ENCODE results near the gene SELENON. TPM values are rescaled to one million over a fixed set of nuclear protein-coding genes. Genes with fewer than 3 reads are reported as not detected.
A peak's percentile ranks its signal among the peaks of the same experiment; 100 is the strongest.

Gene SELENON
- total RNA-seq, 6 experiments from 2014 or later, result 11.9 to 21.8 (median 17.8) TPM

DNA sequence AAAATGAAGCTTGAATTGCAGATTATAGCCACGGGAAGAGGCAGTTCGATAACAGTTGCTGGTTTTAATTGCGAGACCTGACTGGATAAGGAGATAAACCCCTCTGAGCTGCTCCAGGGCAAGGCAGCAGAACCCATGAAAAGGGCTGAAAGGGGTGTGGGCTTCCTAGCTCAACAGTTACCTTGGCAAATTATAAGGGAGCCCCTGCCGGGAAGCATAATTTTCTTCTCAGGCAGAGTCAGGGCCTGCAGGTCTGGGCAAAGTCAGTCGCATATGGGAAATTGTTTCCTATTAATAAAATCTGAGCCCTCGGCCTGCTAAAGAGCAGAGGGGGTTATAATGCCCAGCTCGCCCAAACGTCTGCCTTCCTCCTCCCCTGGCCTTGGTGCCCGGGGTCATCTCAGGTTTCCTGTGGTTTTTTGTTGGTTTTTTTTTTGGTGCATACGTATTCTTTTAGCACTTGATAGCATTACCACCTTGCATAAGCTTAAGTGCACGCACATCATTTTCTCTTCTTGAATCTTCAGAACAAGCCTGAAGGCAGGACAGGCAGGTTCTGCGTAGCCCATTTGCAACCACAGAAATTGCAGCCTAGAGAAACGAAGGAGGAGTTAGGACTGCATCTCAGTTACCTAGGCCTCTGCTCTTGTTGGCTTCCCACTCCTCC is 33.9 kb upstream of the SELENON start:
- Histone ChIP-seq H3K36me3 (no peaks in the 10 kb centered on the region), H3K4me1 (peaks cover 0 to 9% (median 4%) of the 10 kb centered on the region in 4 donors), H3K9me3 (no peaks in the 10 kb centered on the region), H3K4me3 (no peak overlapping the region), H3K27ac (no peak overlapping the region), H3K27me3 (no peaks in the 10 kb centered on the region)
- DNase-seq (no peak), ATAC-seq (no peak)
- intact Hi-C loops (cut with DNase I), result no loop called here
- TF ChIP-seq, protein P1, sequence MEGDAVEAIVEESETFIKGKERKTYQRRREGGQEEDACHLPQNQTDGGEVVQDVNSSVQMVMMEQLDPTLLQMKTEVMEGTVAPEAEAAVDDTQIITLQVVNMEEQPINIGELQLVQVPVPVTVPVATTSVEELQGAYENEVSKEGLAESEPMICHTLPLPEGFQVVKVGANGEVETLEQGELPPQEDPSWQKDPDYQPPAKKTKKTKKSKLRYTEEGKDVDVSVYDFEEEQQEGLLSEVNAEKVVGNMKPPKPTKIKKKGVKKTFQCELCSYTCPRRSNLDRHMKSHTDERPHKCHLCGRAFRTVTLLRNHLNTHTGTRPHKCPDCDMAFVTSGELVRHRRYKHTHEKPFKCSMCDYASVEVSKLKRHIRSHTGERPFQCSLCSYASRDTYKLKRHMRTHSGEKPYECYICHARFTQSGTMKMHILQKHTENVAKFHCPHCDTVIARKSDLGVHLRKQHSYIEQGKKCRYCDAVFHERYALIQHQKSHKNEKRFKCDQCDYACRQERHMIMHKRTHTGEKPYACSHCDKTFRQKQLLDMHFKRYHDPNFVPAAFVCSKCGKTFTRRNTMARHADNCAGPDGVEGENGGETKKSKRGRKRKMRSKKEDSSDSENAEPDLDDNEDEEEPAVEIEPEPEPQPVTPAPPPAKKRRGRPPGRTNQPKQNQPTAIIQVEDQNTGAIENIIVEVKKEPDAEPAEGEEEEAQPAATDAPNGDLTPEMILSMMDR (IDR thresholded peaks at IDR 0.05), result no peak
- TF ChIP-seq POLR2A (IDR thresholded peaks at IDR 0.05), result no peak
- 71% methylated on average over 11 of the region's 13 CpGs for WGBS (ENCODE audit: insufficient coverage, low coverage, low lambda C conversion rate, missing lambda C conversion rate)

DNA sequence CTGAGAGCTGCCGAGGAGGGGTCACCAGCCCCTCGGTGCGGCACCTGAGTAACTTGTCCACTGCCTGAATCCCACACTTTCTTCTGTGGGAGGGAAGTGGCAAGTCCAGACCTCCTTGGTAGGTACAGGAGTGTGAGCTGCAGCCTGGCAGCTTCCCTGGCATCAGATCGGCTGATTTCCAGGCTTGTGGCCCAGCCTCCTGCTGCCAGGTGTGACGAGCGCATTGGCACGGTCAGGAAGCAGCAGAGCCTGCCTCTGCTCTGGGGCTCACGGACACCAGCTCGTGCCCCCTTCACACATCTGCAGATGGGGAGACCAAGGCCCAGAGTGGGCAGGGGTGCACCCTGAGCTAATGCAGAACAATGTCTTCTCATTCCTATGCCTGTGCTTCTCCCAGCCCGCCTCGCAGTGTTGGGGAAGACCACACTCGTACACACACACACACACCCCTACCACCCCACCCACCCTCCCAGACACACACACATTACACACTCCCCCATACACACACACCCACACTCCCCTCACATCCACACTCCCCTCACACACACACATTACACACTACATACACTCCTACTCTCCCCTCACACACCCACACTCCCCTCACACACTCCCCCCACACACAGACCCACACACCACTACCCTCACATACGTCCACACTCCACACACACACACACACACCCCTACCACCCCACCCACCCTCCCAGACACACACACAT is 33.1 kb upstream of the SELENON start:
- H3K36me3 ChIP-seq, result no peaks in the 10 kb centered on the region
- peaks cover 0 to 17% (median 9%) of the 10 kb centered on the region in 4 donors for H3K4me1 ChIP-seq
- WGBS (ENCODE audit: insufficient coverage, low coverage, low lambda C conversion rate, missing lambda C conversion rate), result 38% methylated on average over 1 of the region's 13 CpGs
- DNase-seq (peak; percentile 73 to 89 (median 86)), ATAC-seq (peak; percentile 81 to 92 (median 82))
- no peaks in the 10 kb centered on the region for H3K9me3 ChIP-seq
- H3K27me3 ChIP-seq, result no peaks in the 10 kb centered on the region
- H3K4me3 ChIP-seq, result no peak overlapping the region
- no peak overlapping the region for H3K27ac ChIP-seq
- TF ChIP-seq, protein P1 (IDR thresholded peaks at IDR 0.05), result no peak
- TF ChIP-seq POLR2A (IDR thresholded peaks at IDR 0.05), result no peak
- intact Hi-C loops (cut with DNase I), result no loop called here

DNA sequence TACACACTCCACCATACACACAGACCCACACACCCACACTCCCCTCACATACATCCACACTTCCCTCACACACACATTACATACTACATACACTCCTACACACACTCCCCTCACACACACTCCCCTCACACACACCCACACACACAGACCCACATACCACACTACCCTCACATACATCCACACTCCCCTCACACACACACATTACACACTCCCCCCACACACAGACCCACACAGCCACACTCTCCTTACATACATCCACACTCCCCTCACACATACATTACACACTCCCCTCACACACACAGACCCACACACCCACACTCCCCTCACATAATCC is 32.6 kb upstream of the SELENON start:
- H3K4me1 ChIP-seq, result peaks cover 0 to 22% (median 11%) of the 10 kb centered on the region in 4 donors
- no peaks in the 10 kb centered on the region for H3K9me3 ChIP-seq
- TF ChIP-seq POLR2A (IDR thresholded peaks at IDR 0.05), result no peak
- TF ChIP-seq, protein P1 (IDR thresholded peaks at IDR 0.05), result no peak
- no peak overlapping the region for H3K27ac ChIP-seq
- H3K36me3 ChIP-seq, result no peaks in the 10 kb centered on the region
- DNase-seq (no peak), ATAC-seq (no peak)
- H3K27me3 ChIP-seq, result no peaks in the 10 kb centered on the region
- intact Hi-C loops (cut with DNase I), result no loop called here
- H3K4me3 ChIP-seq, result no peak overlapping the region

DNA sequence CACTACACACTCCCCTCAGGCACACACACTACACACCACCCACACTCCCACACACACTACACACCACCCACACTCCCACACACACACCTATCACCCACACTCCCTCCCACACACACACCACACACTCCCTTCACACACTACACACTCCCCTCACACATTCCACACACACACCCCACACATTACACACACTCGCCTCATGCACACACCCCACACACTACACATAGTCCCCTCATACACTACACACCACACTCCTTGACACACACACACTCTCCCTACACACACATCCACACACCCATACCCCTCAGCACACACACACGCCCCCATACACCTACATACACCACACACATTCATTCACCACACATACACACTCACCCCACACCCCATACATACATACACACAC is 31.0 kb upstream of the SELENON start:
- Histone ChIP-seq H3K9me3 (no peaks in the 10 kb centered on the region), H3K4me3 (no peak overlapping the region), H3K27me3 (no peaks in the 10 kb centered on the region), H3K27ac (no peak overlapping the region), H3K4me1 (peaks cover 0 to 37% (median 18%) of the 10 kb centered on the region in 4 donors), H3K36me3 (no peaks in the 10 kb centered on the region)
- intact Hi-C loops (cut with DNase I), result no loop called here
- WGBS (ENCODE audit: insufficient coverage, low coverage, low lambda C conversion rate, missing lambda C conversion rate), result 95% methylated on average over 2 of the region's 2 CpGs
- TF ChIP-seq, protein P1 (IDR thresholded peaks at IDR 0.05), result no peak
- no peak for TF ChIP-seq POLR2A (IDR thresholded peaks at IDR 0.05)
- ATAC-seq, result no peak
- no peak for DNase-seq
